DMS79 (cell line): ENCODE results near the gene KLHL6.
"Not testable (repeated sequence)": the region's sequence is repeated elsewhere in the genome, so short reads cannot be mapped to it uniquely, and the experiment has no call there.

Source experiments
- DNase-seq: peaks from one replicate; lab custom pipeline; 2025; lab: John Stamatoyannopoulos, UW

The KLHL6 gene

GRCh38 chr3:183555541-183556081 is at the start of gene KLHL6:
Gene KLHL6 (minus strand): TSS chr3:183555706. CDS start chr3:183555653, 53 bp downstream.
- DNase-seq, result no peak

GRCh38 chr3:183597959-183598358 is 42.5 kb upstream of the KLHL6 start:
- DNase-seq, result no peak

DNA sequence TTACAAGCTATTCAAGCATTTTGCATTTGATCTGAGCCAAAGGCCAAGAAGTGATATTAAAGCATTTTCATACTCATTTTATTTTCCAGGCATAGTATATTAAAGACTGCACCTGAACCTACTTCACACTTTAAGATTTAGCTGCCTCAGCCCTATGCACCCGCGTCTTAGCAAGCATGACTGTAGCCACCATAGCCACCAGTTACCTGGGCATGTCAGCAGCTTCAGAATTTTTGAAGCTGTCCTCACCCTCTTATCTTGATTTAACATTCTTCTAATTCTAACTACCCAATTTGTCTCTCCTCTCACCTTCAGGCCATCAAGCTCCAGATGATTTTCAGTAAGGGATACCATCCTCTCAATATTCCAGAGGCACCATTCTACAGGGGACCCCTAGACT is 39.1 kb upstream of the KLHL6 start:
- no peak for DNase-seq

GRCh38 chr3:183592821-183593220 is 37.3 kb upstream of the KLHL6 start:
- DNase-seq, result no peak

DNA sequence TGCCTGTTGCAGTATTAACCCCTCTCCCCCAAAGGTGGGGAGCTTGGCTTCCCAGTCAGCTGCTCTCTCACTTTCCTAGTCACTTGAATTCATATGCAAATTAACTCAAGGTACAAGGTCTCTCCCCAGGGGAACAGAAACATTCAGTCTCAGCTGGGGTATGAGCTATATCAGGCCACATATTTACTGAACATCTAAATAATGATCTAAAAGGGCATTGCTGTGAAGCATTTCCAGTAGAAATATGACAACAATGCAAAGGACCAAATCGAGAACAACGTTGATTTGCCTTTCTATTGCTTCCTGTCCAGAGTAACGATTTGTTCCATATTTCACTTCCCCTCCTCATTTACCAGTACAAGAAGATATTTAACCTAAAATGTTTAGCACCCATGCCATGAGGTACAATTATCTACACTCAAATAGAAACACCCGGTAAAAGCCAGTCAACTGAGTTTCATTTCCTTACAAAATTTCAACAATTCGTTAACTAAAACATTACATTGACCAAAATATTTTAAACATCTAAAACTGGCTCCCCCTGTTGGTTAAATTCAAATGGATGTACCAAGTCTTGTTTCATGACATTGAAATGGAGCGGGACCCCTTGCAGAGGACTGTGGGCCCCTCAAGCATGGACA is 36.5 kb upstream of the KLHL6 start:
- no peak for DNase-seq

DNA sequence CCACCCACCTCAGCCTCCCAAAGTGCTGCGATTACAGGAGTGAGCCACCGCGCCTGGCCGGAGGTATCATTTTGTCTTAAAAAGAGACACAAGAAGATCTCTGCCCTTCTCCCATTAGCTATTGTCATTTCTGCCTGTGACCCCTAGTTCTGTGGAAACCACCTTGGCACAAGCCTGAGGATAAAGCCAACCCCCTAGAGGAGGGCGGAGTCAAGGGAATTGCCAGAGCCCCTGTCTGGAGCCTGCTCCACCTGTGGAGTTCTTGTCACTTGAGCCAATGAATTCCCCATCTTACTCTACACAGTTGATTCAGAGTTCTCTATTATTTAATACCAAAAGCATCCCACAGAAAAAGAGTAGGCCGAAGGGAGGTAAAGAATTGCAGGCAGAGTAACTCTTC is 34.9 kb upstream of the KLHL6 start:
- no peak for DNase-seq

DNA sequence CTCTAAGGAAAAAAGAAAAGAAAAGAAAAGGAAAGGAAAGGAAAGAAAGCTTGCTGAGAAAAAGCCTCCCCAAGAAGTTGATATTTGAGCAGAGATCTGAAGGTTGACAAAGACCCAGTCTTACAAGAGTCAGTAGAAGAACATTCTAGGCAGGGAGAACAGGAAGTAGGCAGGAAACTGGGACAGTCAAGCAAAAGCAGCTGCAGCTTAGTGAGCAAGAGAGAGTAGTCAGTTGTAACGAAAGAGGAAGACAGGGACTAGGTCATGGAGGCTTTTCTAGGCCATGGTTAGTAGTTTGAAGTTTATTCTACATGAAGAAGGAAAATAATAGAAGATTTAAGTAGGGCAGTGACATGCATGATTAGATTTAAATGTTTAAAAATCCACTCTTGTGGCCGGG is 31.8 kb upstream of the KLHL6 start:
- DNase-seq, result no peak

- no peak for DNase-seq
Measured at GRCh38 chr3:183586477-183586876, 31.0 kb upstream of the KLHL6 start.

DNA sequence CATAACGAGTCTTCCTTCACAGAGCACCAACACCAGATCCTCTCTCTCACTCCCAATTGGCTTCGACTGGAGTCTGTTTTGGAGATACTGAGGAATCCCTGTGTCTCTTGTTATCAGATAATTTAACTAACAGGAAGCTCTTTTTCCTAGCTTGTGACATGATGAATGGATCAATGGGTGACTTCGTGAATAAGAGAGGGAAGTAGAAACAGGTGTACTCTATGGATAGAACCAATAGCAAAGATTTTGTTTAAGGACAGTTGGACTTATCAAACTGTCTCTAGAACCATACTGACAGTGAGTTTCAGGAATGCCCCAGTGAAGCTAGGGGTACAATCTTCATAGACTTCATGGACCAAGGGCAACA is 29.4 kb upstream of the KLHL6 start:
- DNase-seq, result no peak

- no peak for DNase-seq
Measured at GRCh38 chr3:183584246-183584913, 28.9 kb upstream of the KLHL6 start.

GRCh38 chr3:183583331-183584245 is 28.1 kb upstream of the KLHL6 start:
- no peak for DNase-seq

- DNase-seq, result no peak
Measured at GRCh38 chr3:183582161-183582560, 26.7 kb upstream of the KLHL6 start.

DNA sequence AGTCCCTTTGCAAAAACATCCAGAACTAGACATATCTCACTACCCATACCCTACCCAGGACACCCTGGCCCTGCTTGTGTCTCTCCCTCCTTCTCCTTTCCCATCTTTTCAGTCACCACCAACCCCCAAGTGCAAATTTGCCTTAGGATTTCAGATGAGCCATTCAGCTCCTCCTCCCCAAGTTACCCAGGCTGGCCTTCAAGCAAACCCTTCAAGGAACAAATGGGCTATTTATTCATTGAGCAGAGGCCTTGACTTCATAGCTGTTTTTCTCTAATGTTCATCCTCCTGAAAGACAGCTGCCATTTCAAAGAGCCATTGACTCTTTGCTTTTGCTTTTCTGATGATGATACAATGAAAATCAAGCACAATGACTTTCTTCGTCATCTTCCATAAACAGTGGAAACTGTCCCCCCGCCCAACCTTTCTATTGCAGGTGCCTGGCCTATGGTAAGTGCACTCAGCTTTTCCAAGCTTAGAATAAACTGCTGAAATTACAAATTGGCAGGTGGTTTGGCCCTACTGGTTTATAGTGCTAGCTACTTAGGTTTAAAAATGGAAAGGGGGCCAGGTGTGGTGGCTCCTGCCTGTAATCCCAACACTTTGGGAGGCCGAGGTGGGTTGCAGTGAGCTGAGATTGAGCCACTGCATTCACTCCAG is 26.1 kb upstream of the KLHL6 start:
- no peak for DNase-seq

GRCh38 chr3:183579967-183580900 is 24.7 kb upstream of the KLHL6 start:
- DNase-seq, result no peak

- DNase-seq, result no peak
Measured at GRCh38 chr3:183578179-183578578, 22.7 kb upstream of the KLHL6 start.

- no peak for DNase-seq
Measured at GRCh38 chr3:183577346-183577745, 21.8 kb upstream of the KLHL6 start.

GRCh38 chr3:183576487-183577107 is 21.1 kb upstream of the KLHL6 start:
- peak; percentile 65 for DNase-seq

- no peak for DNase-seq
Measured at GRCh38 chr3:183572935-183573334, 17.4 kb upstream of the KLHL6 start.

GRCh38 chr3:183570191-183570590 is 14.7 kb upstream of the KLHL6 start:
- DNase-seq, result not testable (repeated sequence)

GRCh38 chr3:183566880-183567279 is 11.4 kb upstream of the KLHL6 start:
- DNase-seq, result no peak
